HepG2 (cell line): ENCODE data around the gene BANP.

Source experiments
- CHD2 ChIP-seq: IDR thresholded peaks from 2 replicates; pipeline ENCODE4 v1.6.1; 2011; ENCODE audit warnings: low read depth, low read length, improper control_type of control experiment
- CTCF ChIP-seq: sonication (generic); formaldehyde crosslinking; IDR thresholded peaks from 2 replicates; pipeline ENCODE4 v1.5.0; 2020; ENCODE audit warnings: mild to moderate bottlenecking, missing genetic modification reagents, moderate library complexity
- ELF1 ChIP-seq: sonication (generic); formaldehyde crosslinking; IDR thresholded peaks from 2 replicates; pipeline ENCODE4 v1.4.0; 2020; ENCODE audit warnings: missing genetic modification reagents
- MAX ChIP-seq: IDR thresholded peaks from 2 replicates; pipeline ENCODE4 v1.6.1; 2012; ENCODE audit warnings: inconsistent platforms
- RNF2 ChIP-seq: fragments of 450-650 bp; conservative IDR thresholded peaks from 2 replicates; pipeline ENCODE4 v1.6.1; 2016; ENCODE audit warnings: low read depth
- RORA ChIP-seq: sonication (generic); formaldehyde crosslinking; IDR thresholded peaks from 2 replicates; pipeline ENCODE4 v1.5.0; 2020; ENCODE audit warnings: mild to moderate bottlenecking, missing genetic modification reagents, moderate library complexity
- TFDP1 ChIP-seq: IDR thresholded peaks from 2 replicates; pipeline ENCODE4 v1.6.1; 2016; ENCODE audit warnings: missing compliant biosample characterization, missing genetic modification reagents, borderline replicate concordance
- ZNF276 ChIP-seq: sonication (generic); formaldehyde crosslinking; IDR thresholded peaks from 2 replicates; pipeline ENCODE4 v1.4.0; 2020; ENCODE audit warnings: mild to moderate bottlenecking, low read depth, missing genetic modification reagents

GRCh38 chr16:88005181-88005581 lies 53.9 kb downstream of the BANP start:
- TF ChIP-seq ELF1 (CRISPR knock-in tag) (no peak), TFDP1 (CRISPR knock-in tag) (no peak), ZNF276 (no peak), MAX (no peak), CHD2 (no peak), RNF2 (no peak), CTCF (CRISPR knock-in tag) (peak; percentile 42), RORA (CRISPR knock-in tag) (no peak)
